Spleen (tissue), 7 donors: Measurements from ENCODE around the gene RNASE11.

Source experiments
- POLR2A ChIP-seq, 3 donors: fragments of 450-650 bp; IDR thresholded peaks; one replicate each; pipeline ENCODE4 v1.5.1; 2017; ENCODE audit warnings: antibody characterized with exemption in 3 of 3, mild to moderate bottlenecking in 1 of 3
- POLR2AphosphoS5 ChIP-seq, 3 donors: sonication (generic); formaldehyde crosslinking; IDR thresholded peaks; one replicate each; pipeline ENCODE4 v1.5.1; 2017; ENCODE audit warnings: antibody characterized with exemption in 3 of 3
- TF ChIP-seq, protein P1 (sequence below), 11 experiments: fragments of 200-600 bp in 7 of 11; fragments of 450-650 bp in 4 of 11; sonication (generic) in 4 of 11; IDR thresholded peaks in 8 of 11; conservative IDR thresholded peaks in 3 of 11; 1 replicate in 7 of 11; 2 replicates in 4 of 11; pipeline versions ENCODE4 v1.4.0 to v1.8.0; 2016 to 2021; ENCODE audit warnings: antibody characterized with exemption in 11 of 11, inconsistent platforms in 4 of 11, mild to moderate bottlenecking in 1 of 11
- donor health status: DM: no; HTN: no; CAD: no; lungs with moderate emphysema.
- donor health status: DM: no; HTN: no; CAD: no.
- donor health status: DM: no; HTN: no; CAD: no.

DNA sequence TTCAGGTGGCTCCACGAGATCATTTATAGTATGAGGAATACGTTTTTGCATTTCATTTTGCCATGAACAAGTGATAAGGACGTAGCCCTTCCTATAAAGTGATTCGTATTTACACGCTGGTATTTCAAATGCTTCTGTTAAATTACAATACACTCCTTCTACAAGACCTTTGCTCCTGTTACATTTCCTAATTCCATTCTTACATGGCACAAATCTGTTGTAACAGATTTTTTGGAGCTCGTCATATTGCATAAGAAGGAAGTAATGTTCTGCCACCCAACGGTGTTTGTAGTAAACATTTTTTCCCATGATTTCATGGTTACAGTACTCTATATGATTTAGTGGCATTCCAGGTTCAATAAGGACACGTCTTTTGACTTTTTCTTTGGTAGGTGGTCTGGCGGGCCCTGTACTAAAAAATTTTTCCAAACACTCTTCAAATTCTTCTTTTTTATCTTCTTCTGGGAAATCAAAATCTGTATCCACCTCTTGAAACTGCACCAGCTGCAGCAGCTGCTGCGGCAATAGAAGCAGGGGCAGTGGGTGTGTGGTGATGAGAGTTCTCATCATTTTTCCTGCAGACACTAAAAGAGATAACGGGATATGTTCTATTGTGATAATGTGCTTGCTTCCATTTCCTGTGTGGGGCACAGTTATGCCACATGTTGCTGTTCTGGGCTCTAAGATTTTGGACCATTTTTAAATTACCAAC lies 31.1 kb downstream of the RNASE11 start:
- TF ChIP-seq, protein P1, sequence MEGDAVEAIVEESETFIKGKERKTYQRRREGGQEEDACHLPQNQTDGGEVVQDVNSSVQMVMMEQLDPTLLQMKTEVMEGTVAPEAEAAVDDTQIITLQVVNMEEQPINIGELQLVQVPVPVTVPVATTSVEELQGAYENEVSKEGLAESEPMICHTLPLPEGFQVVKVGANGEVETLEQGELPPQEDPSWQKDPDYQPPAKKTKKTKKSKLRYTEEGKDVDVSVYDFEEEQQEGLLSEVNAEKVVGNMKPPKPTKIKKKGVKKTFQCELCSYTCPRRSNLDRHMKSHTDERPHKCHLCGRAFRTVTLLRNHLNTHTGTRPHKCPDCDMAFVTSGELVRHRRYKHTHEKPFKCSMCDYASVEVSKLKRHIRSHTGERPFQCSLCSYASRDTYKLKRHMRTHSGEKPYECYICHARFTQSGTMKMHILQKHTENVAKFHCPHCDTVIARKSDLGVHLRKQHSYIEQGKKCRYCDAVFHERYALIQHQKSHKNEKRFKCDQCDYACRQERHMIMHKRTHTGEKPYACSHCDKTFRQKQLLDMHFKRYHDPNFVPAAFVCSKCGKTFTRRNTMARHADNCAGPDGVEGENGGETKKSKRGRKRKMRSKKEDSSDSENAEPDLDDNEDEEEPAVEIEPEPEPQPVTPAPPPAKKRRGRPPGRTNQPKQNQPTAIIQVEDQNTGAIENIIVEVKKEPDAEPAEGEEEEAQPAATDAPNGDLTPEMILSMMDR (IDR thresholded peaks at IDR 0.05 in 8 of 11, conservative IDR thresholded peaks at IDR 0.05 in 3 of 11): no peak
- TF ChIP-seq POLR2A (IDR thresholded peaks at IDR 0.05) (no peak), POLR2AphosphoS5 (IDR thresholded peaks at IDR 0.05) (no peak)
